ENCODE data around the gene FBXL4.

FBXL4 gene

DNA sequence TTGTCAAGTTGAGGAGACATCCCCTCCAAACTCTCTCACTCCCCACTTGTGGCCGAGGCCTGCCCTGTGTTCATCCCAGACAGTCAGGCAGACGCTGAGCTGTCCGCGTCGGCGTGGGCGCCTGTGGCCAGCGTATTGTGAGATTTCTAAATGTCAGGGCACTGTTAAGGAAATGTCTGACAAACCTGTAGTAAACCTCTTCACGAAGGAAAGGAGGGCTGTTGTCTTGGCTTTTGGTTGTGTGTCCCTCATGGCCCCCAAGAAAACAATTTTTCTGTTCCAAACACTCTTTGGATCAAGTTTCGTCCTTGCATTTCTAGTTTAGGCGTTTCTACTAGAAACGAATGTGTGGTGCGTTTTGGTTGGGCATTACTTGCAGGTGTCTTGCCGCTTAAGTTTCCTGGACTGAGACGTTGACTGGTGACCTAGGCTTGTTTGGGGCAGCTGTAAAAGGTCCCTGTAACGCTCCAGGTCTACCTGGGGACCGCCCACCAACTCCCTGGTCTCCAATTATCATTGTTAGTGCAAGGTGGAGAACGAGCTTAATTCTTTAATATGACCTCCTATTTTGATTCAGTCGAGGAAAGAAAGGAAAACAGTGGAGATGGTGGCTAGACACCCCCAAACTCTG, 122.0 kb downstream of the FBXL4 start:
- DNase-seq (ENCODE audit: extremely low spot score) = no peak
- TF ChIP-seq, protein P1, sequence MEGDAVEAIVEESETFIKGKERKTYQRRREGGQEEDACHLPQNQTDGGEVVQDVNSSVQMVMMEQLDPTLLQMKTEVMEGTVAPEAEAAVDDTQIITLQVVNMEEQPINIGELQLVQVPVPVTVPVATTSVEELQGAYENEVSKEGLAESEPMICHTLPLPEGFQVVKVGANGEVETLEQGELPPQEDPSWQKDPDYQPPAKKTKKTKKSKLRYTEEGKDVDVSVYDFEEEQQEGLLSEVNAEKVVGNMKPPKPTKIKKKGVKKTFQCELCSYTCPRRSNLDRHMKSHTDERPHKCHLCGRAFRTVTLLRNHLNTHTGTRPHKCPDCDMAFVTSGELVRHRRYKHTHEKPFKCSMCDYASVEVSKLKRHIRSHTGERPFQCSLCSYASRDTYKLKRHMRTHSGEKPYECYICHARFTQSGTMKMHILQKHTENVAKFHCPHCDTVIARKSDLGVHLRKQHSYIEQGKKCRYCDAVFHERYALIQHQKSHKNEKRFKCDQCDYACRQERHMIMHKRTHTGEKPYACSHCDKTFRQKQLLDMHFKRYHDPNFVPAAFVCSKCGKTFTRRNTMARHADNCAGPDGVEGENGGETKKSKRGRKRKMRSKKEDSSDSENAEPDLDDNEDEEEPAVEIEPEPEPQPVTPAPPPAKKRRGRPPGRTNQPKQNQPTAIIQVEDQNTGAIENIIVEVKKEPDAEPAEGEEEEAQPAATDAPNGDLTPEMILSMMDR (IDR thresholded peaks at IDR 0.05; ENCODE audit: control extremely low read depth, extremely low read depth, low read depth, missing control alignments) = no peak
- ChIA-PET POLR2A (no interaction called here), CTCF (no interaction called here)

DNA sequence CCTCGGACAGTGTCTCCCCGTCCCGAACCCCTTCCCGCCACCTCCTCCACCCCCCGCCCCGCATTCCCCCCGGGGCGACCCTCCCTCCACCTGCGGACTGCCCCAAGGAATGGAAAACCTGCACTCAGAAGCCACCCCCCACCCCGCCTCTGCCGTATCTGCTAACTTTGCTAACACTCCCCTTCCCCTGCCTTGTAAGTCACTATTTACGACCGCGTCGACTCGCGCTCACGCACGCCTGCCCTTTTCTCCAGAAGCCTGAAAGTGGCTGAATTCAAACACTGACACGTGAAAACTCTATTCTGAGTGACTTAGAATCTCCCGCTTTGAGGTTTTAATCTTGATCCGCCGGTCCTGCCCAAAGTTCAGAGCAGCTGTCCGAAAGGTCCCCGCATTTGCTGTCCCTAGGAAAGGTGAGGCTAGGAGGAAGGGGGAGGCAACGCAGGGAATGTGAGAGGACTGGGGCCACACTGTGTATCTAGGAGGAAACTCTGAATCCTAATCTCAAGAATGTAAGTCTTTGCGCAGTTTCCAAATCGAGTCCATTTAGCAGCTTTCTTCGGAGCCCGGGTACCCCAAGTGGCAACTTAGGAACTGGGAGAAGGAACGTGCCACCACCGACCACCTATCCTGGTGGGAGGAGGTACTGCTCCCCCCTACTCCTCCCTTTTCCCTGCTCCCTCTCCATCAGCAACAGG, 122.7 kb downstream of the FBXL4 start:
- DNase-seq (ENCODE audit: extremely low spot score) = no peak
- CTCF ChIA-PET = no interaction called here
- TF ChIP-seq, protein P1 (IDR thresholded peaks at IDR 0.05; ENCODE audit: control extremely low read depth, extremely low read depth, low read depth, missing control alignments) = no peak
- POLR2A ChIA-PET = no interaction called here

DNA sequence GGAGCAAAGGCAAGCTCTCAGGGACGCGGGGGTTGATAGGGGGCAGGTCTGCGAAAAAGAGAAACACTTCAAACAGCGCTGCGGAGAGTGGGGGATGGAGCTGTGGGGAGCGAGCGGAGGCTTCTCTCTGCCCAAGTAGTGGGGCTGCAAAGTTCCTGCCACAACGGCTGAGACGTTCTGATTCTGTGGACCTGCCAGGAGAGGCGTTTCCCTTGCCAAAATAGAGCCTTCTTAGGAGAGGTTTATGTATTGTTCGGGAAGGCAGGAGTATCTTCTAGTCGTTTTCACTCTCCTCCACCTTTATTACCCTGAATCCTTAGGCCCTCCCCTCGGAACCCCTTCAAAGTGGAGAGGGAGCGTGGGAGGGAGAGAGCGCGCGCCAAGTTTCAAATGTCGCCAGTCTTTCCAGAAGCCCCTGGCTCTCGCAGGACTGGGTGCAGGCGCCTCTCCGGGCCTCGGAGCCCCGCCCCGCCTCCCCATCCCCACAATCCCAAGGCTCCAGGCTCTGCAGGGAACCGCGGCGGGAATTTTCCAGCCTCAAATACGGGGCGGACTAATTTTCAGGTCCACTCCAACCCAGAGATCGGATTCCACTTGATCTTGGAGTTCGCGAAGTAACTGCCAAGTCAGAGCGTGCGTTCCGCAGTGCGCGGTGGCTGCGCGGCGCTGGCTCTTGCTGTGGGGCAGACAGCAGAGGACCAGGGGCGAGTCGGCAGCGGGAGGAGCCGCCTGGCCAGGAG, 123.4 kb downstream of the FBXL4 start:
- ChIA-PET POLR2A (no interaction called here), CTCF (no interaction called here)
- TF ChIP-seq, protein P1 (IDR thresholded peaks at IDR 0.05; ENCODE audit: control extremely low read depth, extremely low read depth, low read depth, missing control alignments) = no peak
- peak; percentile 17 for DNase-seq (ENCODE audit: extremely low spot score)

DNA sequence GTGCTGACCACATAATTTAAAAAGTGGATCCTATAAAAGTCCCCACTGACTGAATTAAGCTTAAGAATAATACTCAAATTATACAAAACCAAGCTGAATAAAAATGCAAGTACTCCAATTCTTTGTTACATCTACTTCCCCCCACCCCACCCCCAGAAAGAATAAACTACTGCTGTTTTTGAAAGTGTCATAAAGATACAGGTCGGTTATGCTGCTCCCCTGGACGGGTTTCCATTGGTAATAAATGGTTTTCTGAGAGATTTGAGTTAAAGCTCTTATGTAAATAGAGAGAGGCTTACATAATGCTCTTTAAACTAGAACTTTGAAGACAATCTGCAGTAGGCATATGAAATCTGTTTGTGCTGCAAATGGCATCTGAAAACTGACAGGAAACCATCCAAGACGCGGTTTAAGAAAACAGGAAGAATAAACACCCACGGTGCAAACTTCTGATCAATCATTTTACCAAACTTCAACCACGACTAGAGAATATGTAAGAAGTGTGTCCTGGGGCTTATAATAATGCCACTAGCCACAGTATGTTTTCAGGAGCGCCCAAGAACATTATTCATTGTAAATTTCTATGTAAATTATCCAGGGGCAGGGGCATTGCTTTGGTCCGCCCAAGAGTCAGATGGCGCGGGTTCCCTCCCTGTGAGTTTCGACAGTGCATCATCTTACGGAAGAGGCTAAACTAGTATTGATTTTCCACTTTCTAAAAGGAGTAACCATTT, 124.2 kb downstream of the FBXL4 start:
- TF ChIP-seq, protein P1 (IDR thresholded peaks at IDR 0.05; ENCODE audit: control extremely low read depth, extremely low read depth, low read depth, missing control alignments) = no peak
- CTCF ChIA-PET = no interaction called here
- no peak for DNase-seq (ENCODE audit: extremely low spot score)
- POLR2A ChIA-PET = no interaction called here

DNA sequence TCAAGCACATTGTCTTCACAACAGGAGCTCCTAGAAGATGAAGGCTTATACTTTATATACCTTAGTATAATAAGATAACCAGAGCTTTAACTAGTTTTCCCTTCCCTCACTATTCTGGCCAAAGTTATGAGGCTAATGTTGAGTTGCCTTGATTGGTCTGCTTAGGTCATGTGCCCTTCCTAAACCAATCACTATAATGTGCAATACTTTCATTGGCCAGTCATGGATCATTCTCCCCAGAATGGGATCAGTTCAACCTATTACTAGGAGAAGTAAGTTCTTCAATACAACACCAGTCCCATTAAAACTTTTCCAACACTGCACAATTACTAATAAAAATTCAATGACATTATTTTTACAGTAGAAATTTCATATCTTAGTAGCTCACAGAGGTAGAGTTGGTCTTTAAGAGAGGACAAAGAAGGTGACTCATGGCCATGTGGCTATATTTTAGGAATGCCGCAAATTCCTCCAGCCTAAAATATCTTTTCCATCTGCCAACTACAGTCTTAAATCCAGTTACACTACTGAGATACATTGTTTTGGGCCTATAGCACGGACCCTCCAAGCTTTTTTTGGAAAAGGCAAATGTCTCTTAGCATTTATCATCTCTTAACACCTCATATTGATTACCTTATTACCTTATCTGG, 125.9 kb downstream of the FBXL4 start:
- TF ChIP-seq, protein P1 (IDR thresholded peaks at IDR 0.05; ENCODE audit: control extremely low read depth, extremely low read depth, low read depth, missing control alignments) = no peak
- DNase-seq (ENCODE audit: extremely low spot score) = no peak
- POLR2A ChIA-PET = no interaction called here
- CTCF ChIA-PET = interaction anchor here (1.0 to 1.1 kb wide), 2 partner anchors 14 to 25 kb away, joined by 3 read pairs; no protein-coding TSS in a partner anchor
